Measurements from ENCODE around the gene HMGB3. TPM values are rescaled to one million over a fixed set of nuclear protein-coding genes. Genes with fewer than 3 reads are reported as not detected.
A peak's percentile ranks its signal among the peaks of the same experiment; 100 is the strongest.

HMGB3 gene
- total and polyA plus RNA-seq, 4 donors, result 19.3 to 71.7 (median 36.3) TPM

GRCh38 chrX:150989420-150989819, 6.3 kb downstream of the HMGB3 start:
- no peak for DNase-seq
- Histone ChIP-seq H3K9me3 (ENCODE audit: control insufficient read depth in 4 of 4, insufficient read depth in 3 of 4, low read length in 3 of 4) (peaks cover 0 to 7% (median 2%) of the 10 kb centered on the region in 4 donors), H3K4me1 (ENCODE audit: control insufficient read depth in 5 of 5, insufficient read depth in 5 of 5, low read length in 5 of 5) (no peaks in the 10 kb centered on the region), H3K27ac (ENCODE audit: low read depth in 1 of 2, low read length in 1 of 2) (no peak overlapping the region), H3K27me3 (ENCODE audit: control insufficient read depth in 3 of 3, insufficient read depth in 3 of 3, low read length in 2 of 3) (no peaks in the 10 kb centered on the region), H3K4me3 (no peak overlapping the region), H3K9ac (ENCODE audit: insufficient read depth in 1 of 2, low read length in 2 of 2) (no peak overlapping the region), H3K36me3 (ENCODE audit: control insufficient read depth in 4 of 4, insufficient read depth in 4 of 4, low read length in 4 of 4) (peaks cover 0 to 4% (median under 1%) of the 10 kb centered on the region in 4 donors)
- no peak for ATAC-seq (ENCODE audit: insufficient read depth, low FRiP score)
- TF ChIP-seq CTCF (IDR thresholded peaks at IDR 0.05; ENCODE audit: control extremely low read depth, extremely low read depth), result no peak
- 79 to 90% methylated on average over 2 of the region's 2 CpGs for WGBS, 2 donors

- peaks cover 0 to 4% (median under 1%) of the 10 kb centered on the region in 4 donors for H3K36me3 ChIP-seq (ENCODE audit: control insufficient read depth in 4 of 4, insufficient read depth in 4 of 4, low read length in 4 of 4)
- no peak overlapping the region for H3K9ac ChIP-seq (ENCODE audit: insufficient read depth in 1 of 2, low read length in 2 of 2)
- WGBS, 2 donors, result 55 to 84% methylated on average over 5 of the region's 5 CpGs
- H3K4me3 ChIP-seq, result no peak overlapping the region
- no peak for ATAC-seq (ENCODE audit: insufficient read depth, low FRiP score)
- H3K27me3 ChIP-seq (ENCODE audit: control insufficient read depth in 3 of 3, insufficient read depth in 3 of 3, low read length in 2 of 3), result no peaks in the 10 kb centered on the region
- H3K4me1 ChIP-seq (ENCODE audit: control insufficient read depth in 5 of 5, insufficient read depth in 5 of 5, low read length in 5 of 5), result no peaks in the 10 kb centered on the region
- no peak for TF ChIP-seq CTCF (IDR thresholded peaks at IDR 0.05; ENCODE audit: control extremely low read depth, extremely low read depth)
- H3K9me3 ChIP-seq (ENCODE audit: control insufficient read depth in 4 of 4, insufficient read depth in 3 of 4, low read length in 3 of 4), result peaks cover 0 to 7% (median 2%) of the 10 kb centered on the region in 4 donors
- H3K27ac ChIP-seq (ENCODE audit: low read depth in 1 of 2, low read length in 1 of 2), result no peak overlapping the region
- no peak for DNase-seq
These were observed 7.8 kb downstream of the HMGB3 start for GRCh38 chrX:150990910-150991309.

GRCh38 chrX:151000861-151001331, 17.8 kb downstream of the HMGB3 start:
- ATAC-seq (ENCODE audit: insufficient read depth, low FRiP score), result no peak
- peak in 2 of 3 donors; percentile 37 to 76 for DNase-seq
- H3K4me3 ChIP-seq, result no peak overlapping the region
- H3K36me3 ChIP-seq (ENCODE audit: control insufficient read depth in 4 of 4, insufficient read depth in 4 of 4, low read length in 4 of 4), result no peaks in the 10 kb centered on the region
- 78 to 80% methylated on average over 5 of the region's 5 CpGs for WGBS, 2 donors
- H3K9ac ChIP-seq (ENCODE audit: insufficient read depth in 1 of 2, low read length in 2 of 2), result no peak overlapping the region
- no peak overlapping the region for H3K27ac ChIP-seq (ENCODE audit: low read depth in 1 of 2, low read length in 1 of 2)
- no peaks in the 10 kb centered on the region for H3K27me3 ChIP-seq (ENCODE audit: control insufficient read depth in 3 of 3, insufficient read depth in 3 of 3, low read length in 2 of 3)
- TF ChIP-seq CTCF (IDR thresholded peaks at IDR 0.05; ENCODE audit: control extremely low read depth, extremely low read depth), result no peak
- no peaks in the 10 kb centered on the region for H3K4me1 ChIP-seq (ENCODE audit: control insufficient read depth in 5 of 5, insufficient read depth in 5 of 5, low read length in 5 of 5)
- peaks cover 0 to 5% (median 0%) of the 10 kb centered on the region in 4 donors for H3K9me3 ChIP-seq (ENCODE audit: control insufficient read depth in 4 of 4, insufficient read depth in 3 of 4, low read length in 3 of 4)

- DNase-seq (no peak), ATAC-seq (ENCODE audit: insufficient read depth, low FRiP score) (no peak)
- 60 to 81% methylated on average over 1 of the region's 1 CpG for WGBS, 2 donors
- no peaks in the 10 kb centered on the region for H3K4me1 ChIP-seq (ENCODE audit: control insufficient read depth in 5 of 5, insufficient read depth in 5 of 5, low read length in 5 of 5)
- H3K4me3 ChIP-seq, result no peak overlapping the region
- H3K36me3 ChIP-seq (ENCODE audit: control insufficient read depth in 4 of 4, insufficient read depth in 4 of 4, low read length in 4 of 4), result no peaks in the 10 kb centered on the region
- no peak overlapping the region for H3K9ac ChIP-seq (ENCODE audit: insufficient read depth in 1 of 2, low read length in 2 of 2)
- no peak for TF ChIP-seq CTCF (IDR thresholded peaks at IDR 0.05; ENCODE audit: control extremely low read depth, extremely low read depth)
- H3K9me3 ChIP-seq (ENCODE audit: control insufficient read depth in 4 of 4, insufficient read depth in 3 of 4, low read length in 3 of 4), result peaks cover 0 to 2% (median 0%) of the 10 kb centered on the region in 4 donors
- no peaks in the 10 kb centered on the region for H3K27me3 ChIP-seq (ENCODE audit: control insufficient read depth in 3 of 3, insufficient read depth in 3 of 3, low read length in 2 of 3)
- no peak overlapping the region for H3K27ac ChIP-seq (ENCODE audit: low read depth in 1 of 2, low read length in 1 of 2)
These were observed 20.9 kb downstream of the HMGB3 start for GRCh38 chrX:151004085-151004484.
